Measurements from ENCODE around the gene NEURL1. TPM values are rescaled to one million over a fixed set of nuclear protein-coding genes. Genes with fewer than 3 reads are reported as not detected.

The NEURL1 gene
- total RNA-seq, 2 donors from 2014 or later = 0.37 to 0.38 TPM

DNA sequence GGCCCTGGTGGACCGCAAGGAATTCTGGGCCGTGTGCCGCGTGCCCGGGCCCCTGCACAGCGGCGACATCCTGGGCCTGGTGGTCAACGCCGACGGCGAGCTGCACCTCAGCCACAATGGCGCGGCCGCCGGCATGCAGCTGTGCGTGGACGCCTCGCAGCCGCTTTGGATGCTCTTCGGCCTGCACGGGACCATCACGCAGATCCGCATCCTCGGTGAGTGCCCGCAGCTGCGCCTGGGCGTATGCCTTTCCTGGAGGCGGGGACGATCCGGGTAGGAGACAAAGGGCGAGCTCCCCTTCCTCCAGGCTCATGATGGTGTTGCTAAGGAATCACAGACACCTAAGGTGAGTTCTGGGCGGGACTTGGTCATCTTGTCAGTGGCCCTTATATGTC, 91.5 kb downstream of the NEURL1 start:
- Histone ChIP-seq H3K27ac (ENCODE audit: low read depth, low read length) (no peak overlapping the region), H3K36me3 (ENCODE audit: control insufficient read depth, insufficient read depth, low read length) (no peaks in the 10 kb centered on the region), H3K9ac (ENCODE audit: extremely low read depth, low read length, poor library complexity, severe bottlenecking) (no peak overlapping the region), H3K4me3 (ENCODE audit: low read length) (no peak overlapping the region), H3K27me3 (ENCODE audit: control insufficient read depth, insufficient read depth, low read length, poor library complexity, severe bottlenecking) (no peaks in the 10 kb centered on the region), H3K4me1 (ENCODE audit: control insufficient read depth, insufficient read depth, low read length) (no peaks in the 10 kb centered on the region), H3K9me3 (ENCODE audit: control insufficient read depth, low read length) (no peaks in the 10 kb centered on the region)
- peaks cover 11% of the 10 kb centered on the region for H3K9me3 Mint-ChIP-seq
- no peak for DNase-seq
- TF ChIP-seq, protein P1, sequence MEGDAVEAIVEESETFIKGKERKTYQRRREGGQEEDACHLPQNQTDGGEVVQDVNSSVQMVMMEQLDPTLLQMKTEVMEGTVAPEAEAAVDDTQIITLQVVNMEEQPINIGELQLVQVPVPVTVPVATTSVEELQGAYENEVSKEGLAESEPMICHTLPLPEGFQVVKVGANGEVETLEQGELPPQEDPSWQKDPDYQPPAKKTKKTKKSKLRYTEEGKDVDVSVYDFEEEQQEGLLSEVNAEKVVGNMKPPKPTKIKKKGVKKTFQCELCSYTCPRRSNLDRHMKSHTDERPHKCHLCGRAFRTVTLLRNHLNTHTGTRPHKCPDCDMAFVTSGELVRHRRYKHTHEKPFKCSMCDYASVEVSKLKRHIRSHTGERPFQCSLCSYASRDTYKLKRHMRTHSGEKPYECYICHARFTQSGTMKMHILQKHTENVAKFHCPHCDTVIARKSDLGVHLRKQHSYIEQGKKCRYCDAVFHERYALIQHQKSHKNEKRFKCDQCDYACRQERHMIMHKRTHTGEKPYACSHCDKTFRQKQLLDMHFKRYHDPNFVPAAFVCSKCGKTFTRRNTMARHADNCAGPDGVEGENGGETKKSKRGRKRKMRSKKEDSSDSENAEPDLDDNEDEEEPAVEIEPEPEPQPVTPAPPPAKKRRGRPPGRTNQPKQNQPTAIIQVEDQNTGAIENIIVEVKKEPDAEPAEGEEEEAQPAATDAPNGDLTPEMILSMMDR (conservative IDR thresholded peaks at IDR 0.05) = no peak
- peaks cover 3% of the 10 kb centered on the region for H3K4me1 Mint-ChIP-seq
- WGBS, 2 experiments (ENCODE audit: insufficient coverage in 1 of 2, insufficient read length in 1 of 2) = 97 to 98% methylated on average over 28 to 32 of the region's 32 CpGs
- H3K27ac Mint-ChIP-seq = no peak overlapping the region
- no peak overlapping the region for H3K4me3 Mint-ChIP-seq
- H3K27me3 Mint-ChIP-seq (ENCODE audit: insufficient read depth) = peaks cover 34% of the 10 kb centered on the region
- H3K36me3 Mint-ChIP-seq (ENCODE audit: low read depth) = no peaks in the 10 kb centered on the region

DNA sequence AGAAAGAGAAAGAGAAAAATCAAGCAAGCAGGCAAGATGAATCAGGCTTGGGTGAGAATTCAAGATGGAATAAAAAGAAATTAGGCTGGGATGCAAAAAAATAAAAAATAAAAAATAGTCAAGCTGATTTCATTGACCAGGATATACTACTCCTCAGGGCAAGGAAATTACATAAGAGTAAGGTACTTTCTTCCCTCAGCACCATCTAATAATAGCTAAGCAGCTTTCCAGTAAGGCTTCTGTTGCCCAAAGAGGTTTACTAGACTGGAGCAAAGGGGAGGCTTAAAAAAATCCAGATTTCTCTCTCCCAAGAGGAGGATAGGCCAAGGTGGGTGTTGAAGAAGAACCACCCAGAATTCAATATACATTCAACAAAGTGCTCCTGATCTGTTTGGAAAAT, 93.6 kb downstream of the NEURL1 start:
- H3K4me3 Mint-ChIP-seq = no peak overlapping the region

DNA sequence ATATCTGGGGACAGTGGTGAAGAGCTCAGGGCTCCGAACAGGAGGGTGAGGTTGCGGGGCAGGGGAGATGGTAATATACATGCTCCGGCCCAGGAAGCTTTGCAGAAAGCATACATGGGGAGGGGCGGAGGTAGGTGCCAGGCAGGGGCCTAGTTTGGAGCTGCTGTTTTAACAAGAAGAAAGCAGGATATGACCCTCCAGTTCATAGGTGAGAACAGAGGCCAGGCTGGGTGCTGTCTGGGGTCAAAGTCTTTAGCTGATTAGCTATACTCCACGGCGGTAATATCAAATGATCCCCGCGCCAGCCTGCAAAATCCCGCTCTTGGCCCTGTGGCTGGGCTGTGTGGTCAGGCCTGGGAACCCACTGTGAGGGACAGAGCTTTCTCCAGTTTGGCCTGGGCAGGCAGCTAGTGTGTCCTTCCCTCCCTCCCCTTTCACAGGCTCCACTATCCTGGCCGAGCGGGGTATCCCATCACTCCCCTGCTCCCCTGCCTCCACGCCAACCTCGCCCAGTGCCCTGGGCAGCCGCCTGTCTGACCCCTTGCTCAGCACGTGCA, 95.6 kb downstream of the NEURL1 start:
- Mint-ChIP-seq H3K27me3 (ENCODE audit: insufficient read depth) (peaks cover 19% of the 10 kb centered on the region), H3K9me3 (peaks cover 11% of the 10 kb centered on the region), H3K27ac (peak overlapping the region; percentile 48), H3K4me3 (no peak overlapping the region), H3K4me1 (no peaks in the 10 kb centered on the region), H3K36me3 (ENCODE audit: low read depth) (no peaks in the 10 kb centered on the region)
- Histone ChIP-seq H3K36me3 (ENCODE audit: control insufficient read depth, insufficient read depth, low read length) (no peaks in the 10 kb centered on the region), H3K27ac (ENCODE audit: low read depth, low read length) (no peak overlapping the region), H3K4me3 (ENCODE audit: low read length) (no peak overlapping the region), H3K9me3 (ENCODE audit: control insufficient read depth, low read length) (no peaks in the 10 kb centered on the region), H3K9ac (ENCODE audit: extremely low read depth, low read length, poor library complexity, severe bottlenecking) (no peak overlapping the region), H3K4me1 (ENCODE audit: control insufficient read depth, insufficient read depth, low read length) (no peaks in the 10 kb centered on the region), H3K27me3 (ENCODE audit: control insufficient read depth, insufficient read depth, low read length, poor library complexity, severe bottlenecking) (no peaks in the 10 kb centered on the region)
- no peak for DNase-seq
- 89 to 100% methylated on average over 3 to 15 of the region's 15 CpGs for WGBS, 2 experiments (ENCODE audit: insufficient coverage in 1 of 2, insufficient read length in 1 of 2)
- TF ChIP-seq, protein P1 (conservative IDR thresholded peaks at IDR 0.05) = no peak

More for the DNA sequence above, 93.6 kb downstream of the NEURL1 start:
- no peaks in the 10 kb centered on the region for H3K36me3 ChIP-seq (ENCODE audit: control insufficient read depth, insufficient read depth, low read length)
- no peak overlapping the region for H3K4me3 ChIP-seq (ENCODE audit: low read length)
- peaks cover 11% of the 10 kb centered on the region for H3K9me3 Mint-ChIP-seq
- peaks cover 3% of the 10 kb centered on the region for H3K4me1 Mint-ChIP-seq
- DNase-seq = no peak
- H3K9ac ChIP-seq (ENCODE audit: extremely low read depth, low read length, poor library complexity, severe bottlenecking) = no peak overlapping the region
- TF ChIP-seq, protein P1 (conservative IDR thresholded peaks at IDR 0.05) = no peak
- H3K27ac ChIP-seq (ENCODE audit: low read depth, low read length) = no peak overlapping the region
- no peaks in the 10 kb centered on the region for H3K4me1 ChIP-seq (ENCODE audit: control insufficient read depth, insufficient read depth, low read length)
- H3K27me3 Mint-ChIP-seq (ENCODE audit: insufficient read depth) = peaks cover 34% of the 10 kb centered on the region
- no peaks in the 10 kb centered on the region for H3K9me3 ChIP-seq (ENCODE audit: control insufficient read depth, low read length)
- H3K36me3 Mint-ChIP-seq (ENCODE audit: low read depth) = no peaks in the 10 kb centered on the region
- no peaks in the 10 kb centered on the region for H3K27me3 ChIP-seq (ENCODE audit: control insufficient read depth, insufficient read depth, low read length, poor library complexity, severe bottlenecking)
- H3K27ac Mint-ChIP-seq = no peak overlapping the region

Data from endodermal cell (in vitro differentiated cells).